ENCODE data around the gene KIFAP3.
A peak's percentile ranks its signal among the peaks of the same experiment; 100 is the strongest.
"Not testable (repeated sequence)": the region's sequence is repeated elsewhere in the genome, so short reads cannot be mapped to it uniquely, and the experiment has no call there.

Gene KIFAP3

DNA sequence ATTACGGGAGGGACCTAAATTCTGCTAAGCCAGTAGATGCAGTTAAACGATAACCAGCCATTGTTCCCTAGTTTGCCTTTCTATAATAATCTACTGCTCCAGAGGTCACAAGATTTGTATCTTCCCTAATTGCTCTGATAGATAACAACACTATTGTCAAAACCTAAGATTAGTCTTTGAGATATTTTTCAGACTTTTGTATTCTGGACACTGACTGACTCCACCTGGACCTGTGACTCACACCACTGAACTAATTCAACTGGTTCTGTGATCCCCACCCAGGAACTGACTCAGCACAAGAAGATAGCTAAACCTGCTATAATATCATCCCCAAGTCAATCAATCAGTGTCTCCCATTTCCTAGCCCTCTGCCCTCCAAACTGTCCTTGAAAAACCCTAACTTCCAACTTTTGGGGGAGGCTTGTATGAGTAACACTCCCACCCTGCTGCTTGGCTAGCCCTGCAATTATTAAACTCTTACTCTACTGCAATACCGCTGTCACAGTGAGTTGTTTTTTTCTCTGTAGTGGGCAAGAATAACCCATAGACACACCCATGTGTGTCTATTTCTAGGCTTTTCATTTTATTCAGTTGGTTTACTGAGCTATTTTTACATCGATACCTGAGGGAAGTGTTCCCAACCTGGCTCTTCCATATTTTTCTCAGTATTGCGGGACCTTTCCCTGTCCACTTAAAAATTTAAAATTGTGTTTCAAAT is 11.2 kb downstream of the KIFAP3 start:
- no peak for DNase-seq

DNA sequence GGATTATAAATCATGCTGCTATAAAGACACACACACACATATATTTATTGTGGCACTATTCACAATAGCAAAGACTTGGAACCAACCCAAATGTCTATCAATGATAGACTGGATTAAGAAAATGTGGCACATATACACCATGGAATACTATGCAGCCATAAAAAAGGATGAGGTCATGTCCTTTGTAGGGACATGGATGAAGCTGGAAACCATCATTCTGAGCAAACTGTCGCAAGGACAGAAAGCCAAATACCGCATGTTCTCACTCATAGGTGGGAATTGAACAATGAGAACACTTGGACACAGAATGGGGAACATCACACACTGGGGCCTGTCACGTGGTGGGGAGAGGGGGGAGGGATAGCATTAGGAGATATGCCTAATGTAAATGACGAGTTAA is 12.8 kb downstream of the KIFAP3 start:
- DNase-seq, result not testable (repeated sequence)

DNA sequence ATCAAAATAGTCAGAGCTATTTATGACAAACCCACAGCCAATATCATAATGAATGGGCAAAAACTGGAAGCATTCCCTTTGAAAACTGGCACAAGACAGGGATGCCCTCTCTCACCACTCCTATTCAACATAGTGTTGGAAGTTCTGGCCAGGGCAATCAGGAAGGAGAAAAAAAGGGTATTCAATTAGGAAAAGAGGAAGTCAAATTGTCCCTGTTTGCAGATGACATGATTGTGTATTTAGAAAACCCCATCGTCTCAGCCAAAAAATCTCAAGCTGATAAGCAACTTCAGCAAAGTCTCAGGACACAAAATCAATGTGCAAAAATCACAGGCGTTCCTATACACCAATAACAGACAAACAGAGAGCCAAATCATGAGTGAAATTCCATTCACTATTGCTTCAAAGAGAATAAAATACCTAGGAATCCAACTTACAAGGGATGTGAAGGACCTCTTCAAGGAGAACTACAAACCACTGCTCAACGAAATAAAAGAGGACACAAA is 14.4 kb downstream of the KIFAP3 start:
- DNase-seq, result not testable (repeated sequence)

DNA sequence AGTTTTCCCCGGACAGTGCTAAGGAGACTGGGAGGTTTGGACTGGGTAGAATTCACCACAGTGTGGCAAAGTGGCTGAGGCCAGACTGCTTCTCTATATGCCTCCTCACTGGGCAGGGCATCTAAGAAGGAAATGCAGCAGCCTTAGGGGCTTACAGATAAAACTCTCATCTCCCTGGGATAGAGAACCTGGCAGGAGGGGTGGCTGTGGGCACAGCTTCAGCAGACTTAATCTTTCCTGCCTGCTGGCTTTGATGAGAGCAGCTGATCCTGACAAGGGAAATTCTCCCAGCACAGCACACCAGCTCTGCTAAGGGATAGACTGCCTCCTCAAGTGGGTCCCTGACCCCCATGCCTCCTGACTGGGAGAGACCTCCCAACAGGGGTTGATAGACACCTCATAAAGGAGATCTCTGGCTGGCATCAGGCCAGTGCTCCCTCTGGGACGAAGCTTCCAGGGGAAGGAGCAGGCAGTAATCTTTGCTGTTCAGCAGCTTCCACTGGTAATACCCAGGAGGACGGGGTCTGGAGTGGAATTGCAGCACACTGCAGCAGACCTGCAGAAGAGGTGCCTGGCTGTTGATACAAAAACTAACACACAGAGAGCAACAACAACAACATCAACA is 25.2 kb downstream of the KIFAP3 start:
- no peak for DNase-seq

DNA sequence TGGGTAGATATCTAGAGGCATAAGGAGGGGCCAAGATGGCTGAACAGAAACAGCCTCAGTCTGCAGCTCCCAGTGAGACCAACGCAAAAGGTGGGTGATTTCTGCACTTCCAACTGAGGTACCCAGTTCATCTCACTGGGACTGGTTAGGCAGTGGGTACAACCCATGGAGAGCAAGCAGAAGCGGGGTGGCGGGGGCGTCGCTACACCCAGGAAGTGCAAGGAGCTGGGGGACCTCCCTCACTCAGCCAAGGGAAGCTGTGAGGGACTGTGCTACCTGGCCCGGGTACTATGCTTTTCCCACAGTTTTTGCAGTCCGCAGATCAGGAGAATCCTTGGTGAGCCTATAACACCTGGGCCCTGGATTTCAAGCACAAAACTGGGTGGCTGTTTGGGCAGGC is 26.0 kb downstream of the KIFAP3 start:
- no peak for DNase-seq

DNA sequence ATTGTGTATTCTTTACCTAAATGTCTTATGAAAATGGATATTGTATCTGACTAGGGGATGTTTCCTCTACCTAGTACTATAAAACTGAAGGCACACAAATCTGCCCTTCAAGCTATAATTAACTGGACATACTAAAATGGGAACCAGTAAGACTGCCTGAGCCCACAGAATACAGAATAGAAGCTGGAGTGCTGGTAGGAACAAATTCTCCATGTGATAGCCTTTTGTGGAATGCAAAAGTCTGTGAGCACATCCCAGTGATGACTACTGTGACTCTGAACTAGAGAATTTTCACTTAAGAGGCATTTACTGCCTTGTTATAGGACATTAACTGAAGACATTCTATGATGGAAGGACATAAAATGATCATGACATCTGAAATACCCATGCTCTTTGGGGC is 30.3 kb downstream of the KIFAP3 start:
- DNase-seq, result no peak

DNA sequence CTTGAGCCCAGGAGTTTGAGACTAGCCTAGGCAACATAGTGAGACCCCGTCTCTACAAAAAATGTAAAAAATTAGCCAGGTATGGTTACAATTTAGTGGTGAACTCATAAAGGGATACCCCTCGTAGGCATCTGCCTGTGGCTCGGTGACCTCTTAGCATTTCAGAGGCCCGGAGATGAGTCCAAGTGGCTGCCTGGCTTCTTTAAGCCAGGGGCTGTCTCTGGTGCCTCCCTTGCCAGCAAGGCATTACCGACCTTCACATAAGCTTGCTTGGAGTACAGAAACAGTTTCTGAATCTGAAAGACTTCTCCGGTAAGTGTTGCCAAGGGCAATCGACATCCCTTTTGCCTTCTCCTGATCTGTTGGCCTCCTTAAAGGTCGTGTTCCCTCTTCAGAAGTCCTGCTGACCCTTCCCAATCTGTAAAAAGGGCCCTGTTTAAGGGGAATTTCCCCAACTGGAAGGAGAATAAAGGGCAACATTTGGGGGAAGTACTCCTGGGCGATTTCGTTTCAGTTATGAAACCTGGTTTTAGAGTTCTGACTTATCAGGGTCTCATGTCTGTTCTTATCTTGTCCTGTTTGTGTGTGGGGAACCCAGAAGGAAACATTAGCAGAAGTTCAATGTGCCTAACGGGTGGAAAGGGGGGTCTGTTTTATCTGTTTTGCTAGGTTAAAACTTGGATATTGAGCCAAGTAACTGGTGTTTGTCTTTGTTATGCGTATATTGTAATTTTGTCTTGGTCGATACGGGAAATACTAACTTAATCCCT is 32.9 kb downstream of the KIFAP3 start:
- no peak for DNase-seq

DNA sequence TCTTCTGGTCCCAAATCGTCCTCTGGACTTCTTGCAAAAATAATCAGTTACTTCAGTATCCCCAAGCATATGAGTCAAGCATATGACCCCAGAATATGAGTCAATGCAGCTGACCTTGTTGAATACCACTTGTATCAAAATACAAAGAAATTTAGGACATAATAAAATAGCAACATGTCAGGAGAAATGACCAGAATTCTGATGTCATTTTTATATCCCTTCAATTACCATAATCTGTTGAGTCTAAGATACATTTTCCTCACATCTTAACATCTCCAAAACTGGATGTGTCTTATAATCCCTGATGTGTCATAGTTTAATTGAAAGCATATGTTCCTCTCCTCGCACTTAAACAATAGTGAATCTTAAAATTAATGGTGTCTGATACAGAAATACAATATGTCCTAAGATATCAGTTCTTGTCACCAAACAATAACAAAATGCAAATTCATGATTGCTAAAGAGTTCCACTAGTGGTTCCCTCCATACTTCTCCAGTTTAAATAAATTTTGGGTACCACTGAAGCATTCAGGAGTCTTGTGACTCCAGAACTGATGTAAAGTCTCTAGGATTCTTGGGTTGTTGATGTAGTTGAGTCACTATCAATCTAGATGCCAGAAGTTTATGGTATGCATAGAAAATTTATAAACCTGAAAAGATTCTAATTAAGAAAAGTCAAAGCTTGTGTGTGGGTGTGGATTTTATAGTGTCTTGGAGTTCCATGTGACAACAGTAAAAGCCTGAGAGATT is 41.8 kb downstream of the KIFAP3 start:
- no peak for DNase-seq

DNA sequence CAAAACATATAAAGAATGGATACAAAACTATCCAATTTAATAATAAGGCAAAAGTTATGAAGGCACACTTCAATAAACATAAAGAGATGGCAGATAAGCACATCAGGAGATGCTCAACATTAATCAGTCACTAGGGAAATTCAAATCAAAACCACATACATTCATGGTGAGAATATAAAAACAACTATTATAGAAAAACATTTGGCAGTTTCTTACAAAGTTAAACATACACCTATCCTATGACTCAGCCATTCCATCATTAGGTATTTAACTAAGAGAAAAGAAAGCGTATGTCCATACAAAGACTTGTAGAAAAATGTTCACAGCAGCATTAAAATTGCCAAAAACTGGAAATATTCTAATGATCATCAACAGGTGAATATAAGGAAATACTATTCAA is 44.3 kb downstream of the KIFAP3 start:
- no peak for DNase-seq

DNA sequence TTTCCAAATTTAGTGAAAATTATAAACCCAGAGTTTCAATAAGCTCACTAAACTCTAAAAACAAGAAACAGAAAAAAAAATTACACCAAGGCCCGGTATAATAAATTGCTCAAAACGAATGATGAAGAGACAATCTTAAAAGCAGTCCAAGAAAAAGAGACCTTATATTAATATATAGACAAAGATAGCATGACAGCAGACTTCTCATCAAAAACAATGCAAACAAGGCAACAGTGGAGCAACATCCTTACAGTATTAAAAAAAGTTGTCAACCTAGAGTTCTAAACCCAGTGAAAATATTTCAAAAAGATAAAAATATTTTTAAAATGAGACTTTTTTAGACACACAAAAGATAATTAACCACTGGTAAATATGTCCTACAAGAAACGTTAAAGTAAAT is 46.7 kb downstream of the KIFAP3 start:
- no peak for DNase-seq

DNA sequence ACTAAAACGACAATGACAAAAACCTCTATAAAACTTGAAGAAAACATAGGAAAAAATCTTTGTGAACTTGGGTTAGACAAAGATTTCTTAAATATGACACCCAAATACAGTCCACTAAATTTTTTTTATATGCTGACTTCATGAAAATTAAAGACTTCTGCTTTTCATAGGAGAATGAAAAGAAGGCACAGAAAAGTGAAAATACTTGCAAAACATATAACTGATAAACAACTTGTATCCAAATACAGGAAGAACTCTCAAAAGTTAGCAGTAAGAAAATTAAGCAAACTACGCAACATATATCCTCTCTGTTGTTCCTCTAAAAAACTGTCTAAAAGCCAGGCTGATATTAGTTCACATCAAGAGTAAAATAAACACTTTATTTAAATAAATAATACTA is 53.6 kb downstream of the KIFAP3 start:
- DNase-seq, result no peak

DNA sequence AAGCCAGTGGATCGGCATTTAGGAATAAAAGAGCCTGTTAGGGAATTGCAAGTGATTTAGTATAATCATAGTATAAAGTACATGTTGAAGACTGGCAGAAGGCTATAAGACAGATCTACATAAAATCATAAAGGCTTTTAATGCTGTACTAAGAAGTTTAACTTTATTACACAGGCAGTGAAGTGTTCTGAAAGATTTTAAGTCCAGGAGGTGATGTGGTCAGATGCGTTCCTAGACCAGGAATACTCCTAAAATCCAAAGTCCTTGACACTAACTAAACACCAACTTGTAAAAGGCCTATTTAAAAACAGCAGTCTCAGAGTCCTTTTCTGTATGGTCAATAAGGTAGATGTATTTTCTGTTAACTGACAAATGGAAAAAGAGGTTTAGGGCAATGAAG is 57.0 kb downstream of the KIFAP3 start:
- no peak for DNase-seq

DNA sequence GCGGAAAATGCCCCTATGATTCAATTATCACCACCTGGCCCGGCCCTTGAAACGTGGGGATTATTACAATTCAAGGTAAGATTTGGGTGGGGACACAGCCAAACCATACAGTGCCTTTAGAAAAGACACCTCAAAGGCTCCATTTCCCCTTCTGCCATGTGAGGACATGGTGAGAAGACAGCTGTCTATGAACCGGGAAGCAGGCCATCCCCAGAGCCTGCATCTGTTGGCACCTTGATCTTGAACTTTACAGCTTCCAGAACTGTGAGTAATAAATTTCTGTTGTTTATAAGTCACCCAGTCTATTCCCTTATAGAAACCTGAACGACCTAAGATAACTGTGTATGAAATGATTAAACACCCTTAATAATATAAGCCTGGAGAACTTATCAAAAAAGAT is 61.6 kb downstream of the KIFAP3 start:
- DNase-seq, result no peak

DNA sequence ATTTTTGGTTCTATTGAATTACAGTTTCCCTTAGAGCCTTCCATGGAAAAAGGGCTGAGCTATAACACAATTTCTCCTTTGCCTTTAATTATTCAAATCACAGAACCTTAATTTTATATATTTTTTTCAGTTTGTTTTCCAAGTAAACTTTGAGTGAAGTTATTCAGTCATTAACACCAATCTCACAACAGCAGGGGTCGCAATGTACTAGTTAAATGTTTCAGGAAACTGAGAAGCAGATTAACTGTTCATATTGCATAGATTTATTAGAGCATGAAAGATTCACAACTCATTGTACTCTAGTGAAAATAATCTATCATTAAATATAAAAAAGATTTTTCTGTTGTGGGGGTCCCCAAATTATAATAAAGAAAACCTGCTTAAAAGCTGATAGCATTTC is 64.1 kb downstream of the KIFAP3 start:
- peak in 1 of 2 donors; percentile 27 for DNase-seq

DNA sequence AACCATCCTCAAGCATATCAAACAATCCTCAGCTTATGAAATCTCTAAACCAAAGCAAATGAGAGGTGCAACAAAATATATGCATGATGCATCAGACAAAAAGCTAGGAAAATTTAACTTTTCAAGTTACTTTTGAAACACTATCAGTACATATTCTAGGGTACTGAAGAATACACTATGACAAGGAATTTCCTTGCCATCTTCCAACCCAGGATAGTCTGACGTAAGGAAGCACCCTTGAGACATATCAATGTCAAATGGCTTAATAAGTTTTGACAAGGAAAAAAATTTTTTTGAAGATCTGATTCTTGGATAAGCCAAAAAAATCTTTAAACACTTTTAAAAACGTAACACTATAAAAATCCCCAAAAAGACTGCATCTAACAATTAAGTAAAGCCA is 64.9 kb downstream of the KIFAP3 start:
- no peak for DNase-seq

DNA sequence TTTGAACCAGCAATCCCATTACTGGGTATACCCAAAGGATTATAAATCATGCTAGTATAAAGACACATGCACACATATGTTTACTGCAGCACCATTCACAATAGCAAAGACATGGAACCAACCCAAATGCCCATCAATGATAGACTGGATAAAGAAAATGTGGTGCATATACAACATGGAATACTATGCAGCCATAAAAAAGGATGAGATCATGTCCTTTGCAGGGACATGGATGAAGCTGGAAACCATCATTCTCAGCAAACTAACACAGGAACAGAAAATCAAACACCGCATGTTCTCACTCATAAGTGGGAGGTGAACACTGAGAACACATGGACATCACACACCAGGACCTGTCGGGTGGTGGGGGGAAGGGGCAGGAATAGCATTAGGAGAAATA is 65.8 kb downstream of the KIFAP3 start:
- not testable (repeated sequence) for DNase-seq

DNA sequence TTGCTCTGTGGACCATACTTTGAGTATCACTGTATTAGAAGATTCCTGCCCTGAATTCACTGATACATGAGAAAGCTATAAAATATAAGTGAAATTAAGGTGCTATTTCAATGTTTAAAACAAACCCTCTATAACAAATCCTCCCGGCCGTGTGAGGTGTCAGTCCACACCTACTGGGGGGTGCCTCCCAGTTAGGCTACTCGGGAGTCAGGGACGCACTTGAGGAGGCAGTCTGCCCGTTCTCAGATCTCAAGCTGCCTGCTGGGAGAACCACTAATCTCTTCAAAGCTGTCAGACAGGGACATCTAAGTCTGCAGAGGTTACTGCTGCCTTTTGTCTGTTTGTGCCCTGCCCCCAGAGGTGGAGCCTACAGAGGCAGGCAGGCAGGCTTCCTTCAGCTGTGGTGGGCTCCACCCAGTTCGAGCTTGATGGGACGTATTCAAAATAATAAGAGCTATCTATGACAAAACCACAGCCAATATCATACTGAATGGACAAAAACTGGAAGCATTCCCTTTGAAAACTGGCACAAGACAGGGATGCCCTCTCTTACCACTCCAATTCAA is 71.1 kb downstream of the KIFAP3 start:
- DNase-seq, result not testable (repeated sequence)

DNA sequence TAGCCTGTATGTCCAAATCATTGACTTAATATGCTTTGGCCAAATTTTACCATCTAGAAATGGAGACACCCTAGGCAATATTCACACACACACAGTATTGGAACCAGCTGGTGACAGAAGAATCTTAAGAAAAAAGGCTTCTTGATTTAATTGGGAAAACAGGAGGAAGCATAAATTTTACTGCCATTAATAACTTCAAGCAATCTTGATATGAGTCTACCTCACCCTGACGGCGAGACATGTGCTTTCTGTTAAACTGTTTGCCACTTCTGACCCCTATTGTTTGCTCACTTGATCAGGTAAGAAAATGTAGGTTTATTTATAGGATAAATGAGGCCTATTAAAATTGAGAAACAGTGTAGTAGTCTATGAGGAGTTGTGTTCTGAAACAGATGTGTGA is 73.2 kb downstream of the KIFAP3 start:
- no peak for DNase-seq

DNA sequence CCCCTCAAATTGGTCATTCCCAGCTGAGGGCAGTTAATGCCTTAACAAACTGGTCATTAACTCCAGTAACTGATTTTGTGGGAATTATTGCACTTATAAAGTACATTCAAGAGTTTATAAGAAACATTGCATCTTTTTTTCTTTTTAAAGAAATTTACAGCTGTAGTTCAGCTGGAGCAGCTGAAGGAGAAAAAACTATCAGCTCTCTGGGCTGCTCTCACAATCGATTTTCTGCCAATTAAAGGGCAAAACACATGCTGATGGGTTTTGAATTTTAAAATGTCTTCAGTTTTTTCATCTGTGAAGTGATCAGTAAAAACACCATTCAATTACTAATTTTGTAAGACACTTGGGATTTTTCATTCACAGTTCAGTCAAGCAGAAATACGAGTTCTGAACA is 74.7 kb downstream of the KIFAP3 start:
- no peak for DNase-seq

DNA sequence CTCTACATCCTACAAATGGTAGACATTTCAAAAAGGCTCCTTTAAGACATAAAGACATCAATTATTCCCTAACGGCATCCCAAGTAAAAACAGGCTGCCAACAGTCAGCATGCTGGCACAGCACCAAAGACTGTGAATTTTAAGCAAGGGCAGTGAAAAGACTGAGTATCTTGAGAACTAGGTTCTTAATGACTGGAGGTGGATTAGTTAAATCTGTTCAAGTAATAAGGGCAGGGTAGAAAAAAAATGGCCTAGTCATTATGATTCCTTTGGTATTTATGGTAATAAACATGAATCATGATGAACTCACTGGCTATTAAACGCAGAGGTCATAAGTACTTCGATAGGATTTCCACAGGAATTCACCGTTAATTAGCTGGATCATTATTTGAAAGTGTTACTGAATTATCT is 75.2 kb downstream of the KIFAP3 start:
- DNase-seq, result no peak

DNA sequence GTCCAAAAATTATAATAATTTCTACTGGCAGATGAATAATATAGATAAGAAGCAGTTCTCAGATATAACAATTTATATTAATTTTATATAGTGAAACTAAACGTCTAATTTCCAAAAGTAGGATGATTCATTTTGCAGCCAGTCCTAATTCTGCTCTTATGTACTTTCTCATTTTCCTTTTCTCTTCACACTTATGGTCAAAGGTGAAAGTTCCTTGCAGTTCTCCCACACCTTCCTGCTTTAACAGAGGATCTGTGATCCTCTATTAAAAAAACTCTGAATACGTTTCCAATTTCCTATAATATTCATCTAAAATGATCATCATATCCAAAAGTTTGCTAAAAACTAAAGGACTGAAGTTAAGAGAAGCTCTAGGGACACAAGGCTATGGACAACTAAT is 78.5 kb downstream of the KIFAP3 start:
- no peak for DNase-seq

DNA sequence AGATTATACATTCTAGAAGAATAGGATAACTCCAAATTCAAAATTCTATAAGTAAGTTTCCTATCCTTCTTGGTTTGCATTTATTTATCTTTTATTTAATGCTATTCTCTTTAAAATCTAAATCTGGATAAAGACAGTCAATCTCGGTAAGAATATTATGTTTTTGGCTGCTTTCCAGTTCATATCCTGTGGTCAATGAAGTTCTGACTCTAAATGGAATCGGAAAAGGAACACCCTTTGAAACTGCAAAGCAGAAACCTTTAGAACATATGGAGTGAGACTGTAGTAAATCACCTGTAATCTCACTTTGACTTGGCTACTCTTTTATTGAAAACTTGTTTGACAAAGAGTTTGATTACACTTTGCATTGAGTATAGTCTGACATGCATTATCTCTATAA is 85.2 kb downstream of the KIFAP3 start:
- DNase-seq, result no peak

DNA sequence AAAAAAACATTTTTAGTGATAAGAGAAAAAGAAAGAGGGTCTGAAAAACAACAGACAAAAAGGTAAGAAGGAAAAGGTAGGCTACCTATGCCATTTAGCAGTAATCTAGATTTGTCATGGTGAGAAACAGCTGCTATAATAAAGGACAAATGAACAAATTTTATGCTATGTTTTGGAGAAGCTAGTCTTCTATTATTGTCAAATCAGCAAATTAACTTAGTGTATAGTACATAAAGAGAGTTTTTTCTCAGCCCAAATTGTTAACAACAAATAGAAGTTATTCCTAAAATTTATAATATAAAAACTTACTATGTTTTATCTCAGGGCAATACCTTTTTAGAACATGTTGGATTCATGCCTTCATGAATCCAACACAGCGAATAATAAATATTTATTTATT is 88.7 kb downstream of the KIFAP3 start:
- no peak for DNase-seq
